Fibroblast of skin of abdomen (primary cell): ENCODE data around the gene KAT6B. TPM values are rescaled to one million over a fixed set of nuclear protein-coding genes. Genes with fewer than 3 reads are reported as not detected.
"Not testable (repeated sequence)": the region's sequence is repeated elsewhere in the genome, so short reads cannot be mapped to it uniquely, and the experiment has no call there.

Source experiments
- DNase-seq: peaks from one replicate; pipeline ENCODE4 v3.0.0-alpha.2; 2013
- polyA plus RNA-seq, 2 experiments: library from polyadenylated mRNA; unstranded; fragments of 120-200 nt; gene quantifications; one replicate each; pipeline ENCODE4 v1.2.1, GENCODE V29; 2013; ENCODE audit not compliant: insufficient read length in 2 of 2

KAT6B gene
- polyA plus RNA-seq (2013, experiment 1 of 2; ENCODE audit: insufficient read length): 14.4 TPM
- 13.3 TPM for polyA plus RNA-seq (2013, experiment 2 of 2; ENCODE audit: insufficient read length)

DNA sequence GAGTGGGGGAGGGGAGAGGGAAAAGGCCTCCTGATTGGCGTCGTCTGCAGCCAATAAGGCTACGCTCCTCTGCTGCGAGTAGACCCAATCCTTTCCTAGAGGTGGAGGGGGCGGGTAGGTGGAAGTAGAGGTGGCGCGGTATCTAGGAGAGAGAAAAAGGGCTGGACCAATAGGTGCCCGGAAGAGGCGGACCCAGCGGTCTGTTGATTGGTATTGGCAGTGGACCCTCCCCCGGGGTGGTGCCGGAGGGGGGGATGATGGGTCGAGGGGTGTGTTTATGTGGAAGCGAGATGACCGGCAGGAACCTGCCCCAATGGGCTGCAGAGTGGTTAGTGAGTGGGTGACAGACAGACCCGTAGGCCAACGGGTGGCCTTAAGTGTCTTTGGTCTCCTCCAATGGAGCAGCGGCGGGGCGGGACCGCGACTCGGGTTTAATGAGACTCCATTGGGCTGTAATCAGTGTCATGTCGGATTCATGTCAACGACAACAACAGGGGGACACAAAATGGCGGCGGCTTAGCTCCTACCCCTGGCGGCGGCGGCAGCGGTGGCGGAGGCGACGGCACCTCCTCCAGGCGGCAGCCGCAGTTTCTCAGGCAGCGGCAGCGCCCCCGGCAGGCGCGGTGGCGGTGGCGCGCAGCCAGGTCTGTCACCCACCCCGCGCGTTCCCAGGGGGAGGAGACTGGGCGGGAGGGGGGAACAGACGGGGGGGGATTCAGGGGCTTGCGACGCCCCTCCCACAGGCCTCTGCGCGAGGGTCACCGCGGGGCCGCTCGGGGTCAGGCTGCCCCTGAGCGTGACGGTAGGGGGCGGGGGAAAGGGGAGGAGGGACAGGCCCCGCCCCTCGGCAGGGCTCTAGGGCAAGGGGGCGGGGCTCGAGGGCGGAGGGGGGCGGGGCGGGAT is at the start of gene KAT6B:
Gene KAT6B (plus strand): TSS at position 459 of the 903 bp plus-strand sequence. CDS start 16,258 bp downstream, outside the sequence.
- DNase-seq: peak; percentile 100

DNA sequence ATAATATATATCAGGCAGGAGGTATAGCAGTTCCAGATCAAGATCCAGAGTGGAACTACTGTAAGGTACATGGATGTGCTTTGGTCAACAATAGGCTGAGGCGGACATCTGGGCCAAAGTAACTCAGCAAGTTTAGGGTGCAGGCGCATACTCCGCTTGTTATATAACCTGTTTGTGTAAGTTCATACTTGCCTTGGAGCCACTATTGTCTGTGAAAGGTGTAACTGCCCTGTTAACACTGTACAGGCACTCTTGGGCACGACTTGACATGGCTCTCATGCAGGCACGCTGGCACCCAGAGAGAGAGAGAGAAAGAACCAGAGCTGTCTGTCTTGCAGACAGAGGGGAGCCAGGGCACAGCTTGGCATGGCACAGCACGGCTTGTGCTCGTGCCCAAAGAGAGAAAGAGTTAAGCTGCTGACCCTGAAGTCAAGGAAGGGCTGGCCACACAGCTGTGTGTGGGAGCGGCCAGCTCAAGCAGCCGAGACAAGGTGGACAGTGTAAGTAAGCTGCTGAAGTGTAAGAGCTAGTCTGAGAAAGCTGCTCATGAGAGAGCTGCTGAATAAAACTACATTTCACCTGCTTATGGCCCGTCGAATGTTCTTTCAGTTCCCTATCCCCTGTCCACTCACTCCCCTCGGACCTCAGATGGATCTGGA is 47.8 kb upstream of the KAT6B start:
- DNase-seq: no peak

DNA sequence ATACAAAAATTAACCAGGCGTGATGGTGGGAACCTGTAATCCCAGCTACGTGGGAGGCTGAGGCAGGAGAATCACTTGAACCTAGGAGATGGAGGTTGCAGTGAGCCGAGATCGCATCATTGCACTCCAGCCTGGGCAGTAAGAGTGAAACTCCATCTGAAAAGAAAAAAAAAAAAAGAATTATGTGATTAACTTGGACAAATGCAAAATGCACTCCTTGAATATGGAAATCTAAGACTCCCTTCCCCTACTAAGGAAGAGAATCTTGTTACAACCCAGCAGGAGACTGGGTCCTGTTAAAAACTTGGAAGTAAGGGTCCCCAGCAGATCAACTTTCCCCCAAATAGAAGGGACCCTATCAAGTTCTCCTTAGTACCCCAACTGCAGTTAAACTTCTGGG is 44.5 kb upstream of the KAT6B start:
- not testable (repeated sequence) for DNase-seq

DNA sequence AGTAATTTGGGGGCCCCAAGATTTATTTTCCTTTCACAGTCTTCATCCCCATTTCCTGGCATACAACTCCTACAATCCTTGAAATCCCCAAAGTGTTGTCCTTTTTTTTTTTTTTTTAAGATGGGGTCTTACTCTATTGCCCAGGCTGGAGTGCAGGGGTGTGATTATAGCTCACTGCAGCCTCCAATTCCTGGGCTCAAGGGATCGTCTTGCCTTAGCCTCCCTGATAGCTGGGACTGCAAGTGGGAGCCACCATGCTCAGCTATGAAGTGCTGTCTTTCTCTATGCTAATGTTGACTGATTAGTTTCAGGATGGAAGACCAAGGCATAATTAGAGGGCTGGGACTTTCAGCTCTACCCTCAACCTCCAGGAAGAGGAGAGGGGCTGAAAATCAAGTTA is 41.9 kb upstream of the KAT6B start:
- no peak for DNase-seq

GRCh38 chr10:74786126-74786525 is 40.3 kb upstream of the KAT6B start:
- DNase-seq: no peak

- DNase-seq: no peak
Observed at GRCh38 chr10:74787457-74787856, 38.9 kb upstream of the KAT6B start.

- DNase-seq: not testable (repeated sequence)
Observed at GRCh38 chr10:74791979-74792378, 34.4 kb upstream of the KAT6B start.

GRCh38 chr10:74792726-74793125 is 33.7 kb upstream of the KAT6B start:
- no peak for DNase-seq

DNA sequence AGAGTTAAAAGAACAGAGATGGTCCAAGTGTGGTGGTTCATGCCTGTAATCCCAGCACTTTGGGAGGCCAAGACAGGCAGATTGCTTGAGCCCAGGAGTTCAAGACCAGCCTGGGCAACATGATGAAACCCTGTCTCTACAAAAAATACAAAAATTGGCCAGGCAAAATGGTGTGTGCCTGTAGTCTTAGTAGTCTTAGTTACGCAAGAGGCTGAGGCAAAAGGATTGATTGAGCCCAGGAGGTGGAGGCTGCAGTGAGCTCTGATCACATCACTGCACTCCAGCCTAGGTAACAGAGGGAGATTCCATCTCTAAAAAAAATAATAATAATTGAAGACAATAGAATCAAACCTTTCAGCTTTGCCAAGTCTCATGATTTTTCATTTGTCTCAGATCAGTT is 33.2 kb upstream of the KAT6B start:
- DNase-seq: not testable (repeated sequence)

DNA sequence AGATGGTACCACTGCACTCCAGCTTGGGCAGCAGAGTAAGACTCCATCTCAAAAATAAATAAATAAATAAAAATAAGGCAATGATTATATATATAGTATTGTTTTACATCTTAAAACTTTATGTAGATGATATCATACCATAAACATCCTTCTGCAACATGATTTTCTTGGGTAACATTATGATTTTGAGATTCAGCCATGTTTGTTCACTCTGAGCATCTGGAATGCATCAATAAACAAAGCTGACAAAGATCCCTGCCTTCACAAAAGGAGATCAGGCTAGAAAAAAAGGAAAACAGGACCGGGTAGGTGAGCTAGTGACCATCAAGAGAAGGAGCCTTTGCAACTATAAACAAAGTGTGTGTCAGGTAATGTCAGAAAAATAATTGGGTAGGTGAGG is 31.9 kb upstream of the KAT6B start:
- DNase-seq: no peak

GRCh38 chr10:74797550-74797949 is 28.9 kb upstream of the KAT6B start:
- DNase-seq: no peak

DNA sequence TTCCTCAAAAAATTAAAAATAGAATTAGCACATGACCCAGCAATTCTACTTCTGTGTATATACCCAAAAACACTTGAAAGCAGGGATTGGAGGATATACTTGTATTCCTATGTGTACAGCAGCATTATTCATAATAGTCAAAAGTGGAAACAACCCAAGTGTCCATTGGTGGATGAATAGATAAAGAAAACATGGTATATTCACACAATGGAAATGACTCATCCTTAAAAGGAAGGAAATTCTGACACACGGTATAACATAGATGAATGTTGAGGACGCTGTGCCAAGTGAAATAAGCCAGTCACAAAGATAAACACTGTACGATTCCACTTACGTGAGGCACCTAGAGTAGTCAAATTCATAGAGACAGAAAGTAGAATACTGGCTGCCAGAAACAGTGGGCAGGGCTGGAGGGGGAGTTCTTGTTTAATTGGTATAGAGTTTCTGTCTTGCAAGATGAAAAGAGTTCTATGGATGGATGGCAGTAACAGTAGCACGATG is 26.6 kb upstream of the KAT6B start:
- DNase-seq: peak; percentile 78

DNA sequence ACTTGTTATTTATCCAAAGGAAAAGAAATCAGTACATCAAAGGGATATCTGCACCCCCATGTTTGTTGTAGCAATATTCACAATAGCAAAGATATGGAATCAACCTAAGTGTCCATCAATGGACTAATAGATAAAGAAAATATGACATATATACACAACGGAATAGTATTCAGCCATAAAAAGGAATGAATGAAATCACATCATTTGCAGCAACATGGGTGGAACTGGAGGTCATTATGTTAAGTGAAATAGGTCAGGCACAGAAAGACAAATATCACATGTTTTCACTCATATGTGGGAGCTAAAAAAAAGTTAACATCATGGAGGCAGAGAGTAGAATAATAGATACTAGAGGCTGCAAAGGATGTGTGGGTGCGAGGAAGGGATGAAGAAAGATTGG is 25.0 kb upstream of the KAT6B start:
- DNase-seq: no peak

GRCh38 chr10:74808501-74808900 is 17.9 kb upstream of the KAT6B start:
- no peak for DNase-seq

- DNase-seq: no peak
Observed at GRCh38 chr10:74810087-74810486, 16.3 kb upstream of the KAT6B start.

GRCh38 chr10:74813381-74814259 is 12.8 kb upstream of the KAT6B start:
- no peak for DNase-seq

DNA sequence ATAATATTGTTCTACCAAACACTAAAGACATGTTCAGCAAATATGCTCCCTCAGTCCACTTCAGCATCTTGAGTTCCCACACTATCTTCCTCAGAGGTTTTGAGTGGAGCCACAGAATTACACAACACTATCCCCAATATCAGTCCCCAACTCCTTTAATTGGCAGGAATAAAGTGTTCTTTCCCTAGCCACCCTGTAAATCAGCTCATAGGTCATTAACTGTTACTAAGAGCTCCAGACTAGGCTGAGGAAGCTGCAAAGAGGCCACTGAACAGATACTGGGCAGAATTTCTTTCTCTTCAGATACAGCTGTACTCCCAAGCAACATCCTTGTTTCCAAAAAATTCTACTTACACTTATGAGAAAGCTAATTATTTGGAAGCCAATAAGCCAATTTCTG is 11.6 kb upstream of the KAT6B start:
- no peak for DNase-seq

DNA sequence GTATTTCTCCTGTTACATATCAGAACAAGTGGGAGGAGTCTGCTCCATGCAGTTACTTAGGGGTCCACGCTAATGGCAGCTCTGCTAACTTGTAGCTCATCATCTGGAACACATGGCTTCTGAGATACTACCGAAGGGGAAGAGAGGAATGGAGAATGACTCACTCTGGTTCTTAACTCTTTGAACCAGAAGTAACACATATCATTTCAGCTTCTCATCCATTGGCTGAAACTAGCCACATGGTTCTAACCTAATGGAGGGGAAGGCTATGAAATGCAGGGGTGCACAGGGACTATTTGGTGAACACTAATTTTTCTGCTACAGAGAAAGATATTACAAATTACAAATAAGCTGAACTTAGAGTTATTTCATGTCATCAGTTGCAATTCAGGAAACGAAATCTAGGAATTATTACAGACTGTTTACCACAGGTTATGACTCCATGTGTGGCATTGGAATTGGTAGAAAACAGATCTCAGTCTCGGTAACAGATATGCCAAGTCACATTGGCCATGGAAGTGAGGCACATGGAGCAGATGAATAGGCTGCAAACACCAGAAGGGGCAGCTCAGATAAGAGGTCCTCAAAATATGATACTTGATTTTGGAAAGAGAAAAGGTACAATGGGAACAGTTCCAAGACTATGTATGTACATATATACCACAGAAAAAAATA is 9.4 kb upstream of the KAT6B start:
- DNase-seq: no peak

DNA sequence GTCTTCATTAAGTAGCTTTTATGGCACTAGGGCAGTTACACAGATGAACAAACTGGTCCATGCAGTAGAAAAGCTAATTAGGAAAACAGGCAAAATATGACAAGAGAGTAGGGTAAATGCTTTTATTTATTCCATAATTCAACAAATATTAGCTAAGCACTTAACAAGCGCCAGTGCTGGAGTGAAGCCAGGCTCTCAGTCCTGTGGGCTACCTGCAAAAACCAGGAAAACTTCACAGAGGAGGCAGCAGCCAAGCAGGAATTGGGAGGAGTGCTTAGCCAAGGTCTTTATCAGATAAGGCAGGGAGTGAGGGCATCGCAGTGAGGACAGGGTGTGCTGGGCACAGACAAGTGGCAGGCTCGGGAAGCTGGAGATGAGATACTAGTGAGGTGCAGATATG is 4.9 kb upstream of the KAT6B start:
- DNase-seq: no peak

- DNase-seq: no peak
Observed at GRCh38 chr10:74822101-74822500, 4.3 kb upstream of the KAT6B start.

GRCh38 chr10:74822521-74823089 is 3.8 kb upstream of the KAT6B start:
- DNase-seq: peak; percentile 75

DNA sequence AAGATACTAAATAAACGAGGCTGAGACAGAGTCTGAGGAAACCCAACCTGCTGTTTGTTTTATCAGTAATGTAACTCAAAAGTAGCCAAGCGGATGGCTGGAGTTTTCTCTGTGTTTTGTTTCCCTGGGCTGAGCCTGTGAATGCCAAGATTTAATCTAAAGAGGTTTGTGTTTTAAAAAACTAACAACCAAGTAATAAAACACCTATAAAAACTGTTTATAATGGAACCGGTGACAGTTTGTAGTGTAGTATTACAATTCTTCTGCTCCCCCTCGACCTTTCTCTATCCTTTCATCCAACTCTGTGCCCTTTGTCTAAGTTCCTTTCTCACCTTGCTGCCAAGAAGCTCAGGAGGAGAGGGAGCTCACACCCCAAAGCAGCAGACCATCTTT is 2.6 kb upstream of the KAT6B start:
- no peak for DNase-seq
